Mammary epithelial cell (primary cell): Measurements from ENCODE around the gene MYO1F.

Experiments used
- CTCF ChIP-seq, 2 donors: IDR thresholded peaks in 1 of 2; conservative IDR thresholded peaks in 1 of 2; 2 replicates each; pipeline ENCODE4 v1.5.1; 2011 to 2012; ENCODE audit warnings: inconsistent platforms in 2 of 2, low read length in 2 of 2, mild to moderate bottlenecking in 2 of 2, control low read depth in 1 of 2, low read depth in 1 of 2; ENCODE audit not compliant: insufficient read depth in 1 of 2; ENCODE audit errors: extremely low read depth in 1 of 2
- EZH2 ChIP-seq: IDR thresholded peaks from 2 replicates; pipeline ENCODE4 v1.6.1; 2012; ENCODE audit warnings: low read length, inconsistent platforms, borderline replicate concordance

- TF ChIP-seq CTCF (conservative IDR thresholded peaks at IDR 0.05 in 1 of 2, IDR thresholded peaks at IDR 0.05 in 1 of 2; ENCODE audit: extremely low read depth in 1 of 2, insufficient read depth in 1 of 2, low read depth in 1 of 2, low read length in 2 of 2) (no peak), EZH2 (no peak)
Measured at GRCh38 chr19:8488365-8488764, 88.9 kb downstream of the MYO1F start.
